ENCODE results near the gene STOML2. TPM values are rescaled to one million over a fixed set of nuclear protein-coding genes. Genes with fewer than 3 reads are reported as not detected.
A peak's percentile ranks its signal among the peaks of the same experiment; 100 is the strongest.

The STOML2 gene
- total and polyA plus RNA-seq, 9 of the 15 experiments (the other 6 are each of a cell fraction or from before 2014, with no cell fraction given): 110 to 220 (median 174) TPM

DNA sequence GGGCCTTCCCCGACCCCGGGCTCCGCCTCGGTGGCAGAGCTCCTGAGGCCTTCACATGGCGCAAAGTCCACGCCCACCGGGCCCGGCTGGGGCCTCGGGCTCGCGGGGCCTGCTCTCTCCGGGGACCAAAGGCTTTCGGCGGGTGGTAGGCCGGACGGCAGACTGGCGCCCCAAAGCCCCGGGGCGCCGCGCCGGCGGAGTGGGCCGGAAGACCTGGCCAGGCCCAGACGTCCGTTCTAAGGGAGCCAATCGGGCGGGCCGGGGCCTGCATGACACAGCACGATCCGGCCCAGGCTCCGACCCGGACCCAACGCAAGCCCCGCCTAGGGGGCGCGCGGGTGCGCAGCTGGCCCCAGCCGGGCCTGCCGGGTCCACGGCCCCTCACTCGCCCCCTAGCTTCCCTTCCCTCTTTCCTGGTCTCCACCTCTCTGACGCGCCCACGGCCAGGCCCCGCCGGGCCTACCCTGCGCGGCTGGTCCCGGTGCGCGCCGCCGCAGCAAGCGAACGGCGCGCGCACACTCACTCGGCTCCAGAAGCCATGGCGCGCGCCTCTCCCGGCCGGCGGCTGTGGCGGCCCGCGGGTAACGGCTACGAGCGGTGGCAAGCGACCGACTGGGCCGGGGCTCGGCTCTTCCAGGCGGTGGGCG, 31.0 kb downstream of the STOML2 start (continued):
- TF ChIP-seq, protein P1, sequence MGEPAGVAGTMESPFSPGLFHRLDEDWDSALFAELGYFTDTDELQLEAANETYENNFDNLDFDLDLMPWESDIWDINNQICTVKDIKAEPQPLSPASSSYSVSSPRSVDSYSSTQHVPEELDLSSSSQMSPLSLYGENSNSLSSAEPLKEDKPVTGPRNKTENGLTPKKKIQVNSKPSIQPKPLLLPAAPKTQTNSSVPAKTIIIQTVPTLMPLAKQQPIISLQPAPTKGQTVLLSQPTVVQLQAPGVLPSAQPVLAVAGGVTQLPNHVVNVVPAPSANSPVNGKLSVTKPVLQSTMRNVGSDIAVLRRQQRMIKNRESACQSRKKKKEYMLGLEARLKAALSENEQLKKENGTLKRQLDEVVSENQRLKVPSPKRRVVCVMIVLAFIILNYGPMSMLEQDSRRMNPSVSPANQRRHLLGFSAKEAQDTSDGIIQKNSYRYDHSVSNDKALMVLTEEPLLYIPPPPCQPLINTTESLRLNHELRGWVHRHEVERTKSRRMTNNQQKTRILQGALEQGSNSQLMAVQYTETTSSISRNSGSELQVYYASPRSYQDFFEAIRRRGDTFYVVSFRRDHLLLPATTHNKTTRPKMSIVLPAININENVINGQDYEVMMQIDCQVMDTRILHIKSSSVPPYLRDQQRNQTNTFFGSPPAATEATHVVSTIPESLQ (CRISPR knock-in tag; IDR thresholded peaks at IDR 0.05): no peak
- TF ChIP-seq YBX1 (IDR thresholded peaks at IDR 0.05) (no peak), ARNT (IDR thresholded peaks at IDR 0.05) (no peak), ARID1B (IDR thresholded peaks at IDR 0.05) (no peak), NRF1 (conservative IDR thresholded peaks at IDR 0.05 in 1 of 2, IDR thresholded peaks at IDR 0.05 in 1 of 2) (peak; percentile 86 to 88), HDAC1 (IDR thresholded peaks at IDR 0.05) (peak in 1 of 2 experiments; percentile 68; a peak in 2 of 4 replicates), KDM4B (IDR thresholded peaks at IDR 0.05; ENCODE audit: borderline replicate concordance in 2 of 2, low read depth in 1 of 2) (no peak), POLR2B (IDR thresholded peaks at IDR 0.05; ENCODE audit: low read depth, partially characterized antibody) (no peak), RCOR1 (IDR thresholded peaks at IDR 0.05; ENCODE audit: borderline replicate concordance in 1 of 2, low read depth in 2 of 2, low read length in 2 of 2) (no peak), MYNN (IDR thresholded peaks at IDR 0.05) (no peak), MYNN (CRISPR knock-in tag; IDR thresholded peaks at IDR 0.05) (no peak), NCOA6 (IDR thresholded peaks at IDR 0.05) (no peak), ZNF146 (CRISPR knock-in tag; IDR thresholded peaks at IDR 0.05; ENCODE audit: unreplicated experiment) (no peak), MXI1 (IDR thresholded peaks at IDR 0.05; ENCODE audit: low read depth, low read length) (no peak)
- TF ChIP-seq, protein P2, sequence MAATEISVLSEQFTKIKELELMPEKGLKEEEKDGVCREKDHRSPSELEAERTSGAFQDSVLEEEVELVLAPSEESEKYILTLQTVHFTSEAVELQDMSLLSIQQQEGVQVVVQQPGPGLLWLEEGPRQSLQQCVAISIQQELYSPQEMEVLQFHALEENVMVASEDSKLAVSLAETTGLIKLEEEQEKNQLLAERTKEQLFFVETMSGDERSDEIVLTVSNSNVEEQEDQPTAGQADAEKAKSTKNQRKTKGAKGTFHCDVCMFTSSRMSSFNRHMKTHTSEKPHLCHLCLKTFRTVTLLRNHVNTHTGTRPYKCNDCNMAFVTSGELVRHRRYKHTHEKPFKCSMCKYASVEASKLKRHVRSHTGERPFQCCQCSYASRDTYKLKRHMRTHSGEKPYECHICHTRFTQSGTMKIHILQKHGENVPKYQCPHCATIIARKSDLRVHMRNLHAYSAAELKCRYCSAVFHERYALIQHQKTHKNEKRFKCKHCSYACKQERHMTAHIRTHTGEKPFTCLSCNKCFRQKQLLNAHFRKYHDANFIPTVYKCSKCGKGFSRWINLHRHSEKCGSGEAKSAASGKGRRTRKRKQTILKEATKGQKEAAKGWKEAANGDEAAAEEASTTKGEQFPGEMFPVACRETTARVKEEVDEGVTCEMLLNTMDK (IDR thresholded peaks at IDR 0.05; ENCODE audit: borderline replicate concordance, insufficient read depth, low read depth, low read length, poor library complexity, severe bottlenecking): peak; percentile 88
- TF ChIP-seq, protein P3, sequence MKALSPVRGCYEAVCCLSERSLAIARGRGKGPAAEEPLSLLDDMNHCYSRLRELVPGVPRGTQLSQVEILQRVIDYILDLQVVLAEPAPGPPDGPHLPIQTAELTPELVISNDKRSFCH (CRISPR knock-in tag; IDR thresholded peaks at IDR 0.05): no peak
- TF ChIP-seq, protein P3 (tag; IDR thresholded peaks at IDR 0.05): peak; percentile 69
- TF ChIP-seq, protein P4, sequence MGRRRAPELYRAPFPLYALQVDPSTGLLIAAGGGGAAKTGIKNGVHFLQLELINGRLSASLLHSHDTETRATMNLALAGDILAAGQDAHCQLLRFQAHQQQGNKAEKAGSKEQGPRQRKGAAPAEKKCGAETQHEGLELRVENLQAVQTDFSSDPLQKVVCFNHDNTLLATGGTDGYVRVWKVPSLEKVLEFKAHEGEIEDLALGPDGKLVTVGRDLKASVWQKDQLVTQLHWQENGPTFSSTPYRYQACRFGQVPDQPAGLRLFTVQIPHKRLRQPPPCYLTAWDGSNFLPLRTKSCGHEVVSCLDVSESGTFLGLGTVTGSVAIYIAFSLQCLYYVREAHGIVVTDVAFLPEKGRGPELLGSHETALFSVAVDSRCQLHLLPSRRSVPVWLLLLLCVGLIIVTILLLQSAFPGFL (CRISPR knock-in tag; IDR thresholded peaks at IDR 0.05): no peak
- TF ChIP-seq, protein P5, sequence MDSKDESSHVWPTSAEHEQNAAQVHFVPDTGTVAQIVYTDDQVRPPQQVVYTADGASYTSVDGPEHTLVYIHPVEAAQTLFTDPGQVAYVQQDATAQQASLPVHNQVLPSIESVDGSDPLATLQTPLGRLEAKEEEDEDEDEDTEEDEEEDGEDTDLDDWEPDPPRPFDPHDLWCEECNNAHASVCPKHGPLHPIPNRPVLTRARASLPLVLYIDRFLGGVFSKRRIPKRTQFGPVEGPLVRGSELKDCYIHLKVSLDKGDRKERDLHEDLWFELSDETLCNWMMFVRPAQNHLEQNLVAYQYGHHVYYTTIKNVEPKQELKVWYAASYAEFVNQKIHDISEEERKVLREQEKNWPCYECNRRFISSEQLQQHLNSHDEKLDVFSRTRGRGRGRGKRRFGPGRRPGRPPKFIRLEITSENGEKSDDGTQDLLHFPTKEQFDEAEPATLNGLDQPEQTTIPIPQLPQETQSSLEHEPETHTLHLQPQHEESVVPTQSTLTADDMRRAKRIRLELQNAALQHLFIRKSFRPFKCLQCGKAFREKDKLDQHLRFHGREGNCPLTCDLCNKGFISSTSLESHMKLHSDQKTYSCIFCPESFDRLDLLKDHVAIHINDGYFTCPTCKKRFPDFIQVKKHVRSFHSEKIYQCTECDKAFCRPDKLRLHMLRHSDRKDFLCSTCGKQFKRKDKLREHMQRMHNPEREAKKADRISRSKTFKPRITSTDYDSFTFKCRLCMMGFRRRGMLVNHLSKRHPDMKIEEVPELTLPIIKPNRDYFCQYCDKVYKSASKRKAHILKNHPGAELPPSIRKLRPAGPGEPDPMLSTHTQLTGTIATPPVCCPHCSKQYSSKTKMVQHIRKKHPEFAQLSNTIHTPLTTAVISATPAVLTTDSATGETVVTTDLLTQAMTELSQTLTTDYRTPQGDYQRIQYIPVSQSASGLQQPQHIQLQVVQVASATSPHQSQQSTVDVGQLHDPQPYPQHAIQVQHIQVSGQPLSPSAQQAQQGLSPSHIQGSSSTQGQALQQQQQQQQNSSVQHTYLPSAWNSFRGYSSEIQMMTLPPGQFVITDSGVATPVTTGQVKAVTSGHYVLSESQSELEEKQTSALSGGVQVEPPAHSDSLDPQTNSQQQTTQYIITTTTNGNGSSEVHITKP (IDR thresholded peaks at IDR 0.05; ENCODE audit: partially characterized antibody): peak; percentile 34
